Common myeloid progenitor, CD34-positive (primary cell): ENCODE data around the gene CACNA2D2.

Experiments used
- CTCF ChIA-PET: fragments of 350-600 bp; sonication (Branson Sonifier 250); formaldehyde crosslinking; loops from one replicate; lab custom pipeline; 2021; ENCODE audit warnings: antibody characterized with exemption; lab: Charles Lee
- POLR2A ChIA-PET: fragments of 350-600 bp; sonication (Branson Sonifier 250); formaldehyde crosslinking; loops from one replicate; lab custom pipeline; 2021; ENCODE audit warnings: antibody characterized with exemption; lab: Charles Lee
- DNase-seq, 3 donors: peaks; one replicate each; pipeline versions ENCODE4 v3.0.0 to v3.0.0-alpha.2; 2013
- H3K27ac ChIP-seq, 2 experiments: 1 replicate in 1 of 2; 2 replicates in 1 of 2; pipeline ENCODE4 v1.7.0; 2013; ENCODE audit warnings: inconsistent platforms in 2 of 2, low read length in 2 of 2, mild to moderate bottlenecking in 2 of 2, low read depth in 1 of 2, moderate library complexity in 1 of 2; ENCODE audit not compliant: severe bottlenecking in 2 of 2, insufficient read depth in 1 of 2, poor library complexity in 1 of 2
- H3K27me3 ChIP-seq, 5 experiments: replicated peaks in 2 of 5; 1 replicate in 3 of 5; 2 replicates in 2 of 5; pipeline versions ENCODE4 v1.6.1 to v1.7.0; 2013; ENCODE audit warnings: low read length in 4 of 5, mild to moderate bottlenecking in 2 of 5, moderate library complexity in 2 of 5, inconsistent platforms in 1 of 5; ENCODE audit not compliant: insufficient read depth in 5 of 5, control insufficient read depth in 4 of 5
- H3K36me3 ChIP-seq, 4 experiments: 1 replicate in 2 of 4; 2 replicates in 2 of 4; pipeline versions ENCODE4 v1.6.1 to v1.7.0; 2013; ENCODE audit warnings: low read length in 3 of 4, control low read depth in 1 of 4, mild to moderate bottlenecking in 1 of 4; ENCODE audit not compliant: control insufficient read depth in 4 of 4, insufficient read depth in 4 of 4
- H3K4me1 ChIP-seq, 4 experiments: 1 replicate in 3 of 4; 2 replicates in 1 of 4; pipeline versions ENCODE4 v1.6.1 to v1.7.1; 2013; ENCODE audit warnings: low read length in 3 of 4, mild to moderate bottlenecking in 3 of 4, control low read depth in 1 of 4, inconsistent platforms in 1 of 4, moderate library complexity in 1 of 4; ENCODE audit not compliant: control insufficient read depth in 4 of 4, insufficient read depth in 4 of 4; ENCODE audit errors: control extremely low read depth in 1 of 4
- H3K4me3 ChIP-seq, 7 experiments: 1 replicate in 4 of 7; 2 replicates in 3 of 7; pipeline versions ENCODE4 v1.5.1 to v1.7.0; 2013; ENCODE audit warnings: mild to moderate bottlenecking in 7 of 7, low read length in 6 of 7, moderate library complexity in 6 of 7, inconsistent platforms in 2 of 7, low read depth in 2 of 7, control low read depth in 1 of 7; ENCODE audit not compliant: insufficient read depth in 4 of 7, control insufficient read depth in 1 of 7; ENCODE audit errors: extremely low read depth in 1 of 7
- H3K9me3 ChIP-seq, 5 experiments: 1 replicate in 4 of 5; 2 replicates in 1 of 5; pipeline versions ENCODE4 v1.6.1 to v1.7.1; 2013; ENCODE audit warnings: low read length in 4 of 5, mild to moderate bottlenecking in 2 of 5, inconsistent platforms in 1 of 5, low read depth in 1 of 5, moderate library complexity in 1 of 5; ENCODE audit not compliant: control insufficient read depth in 4 of 5, insufficient read depth in 2 of 5; ENCODE audit errors: control extremely low read depth in 1 of 5
- WGBS: methylation state at CpG from one replicate; pipeline ENCODE4 v1.1.5; 2013; ENCODE audit not compliant: insufficient coverage; 5-methylcytosine and 5-hydroxymethylcytosine counted together

The CACNA2D2 gene

DNA sequence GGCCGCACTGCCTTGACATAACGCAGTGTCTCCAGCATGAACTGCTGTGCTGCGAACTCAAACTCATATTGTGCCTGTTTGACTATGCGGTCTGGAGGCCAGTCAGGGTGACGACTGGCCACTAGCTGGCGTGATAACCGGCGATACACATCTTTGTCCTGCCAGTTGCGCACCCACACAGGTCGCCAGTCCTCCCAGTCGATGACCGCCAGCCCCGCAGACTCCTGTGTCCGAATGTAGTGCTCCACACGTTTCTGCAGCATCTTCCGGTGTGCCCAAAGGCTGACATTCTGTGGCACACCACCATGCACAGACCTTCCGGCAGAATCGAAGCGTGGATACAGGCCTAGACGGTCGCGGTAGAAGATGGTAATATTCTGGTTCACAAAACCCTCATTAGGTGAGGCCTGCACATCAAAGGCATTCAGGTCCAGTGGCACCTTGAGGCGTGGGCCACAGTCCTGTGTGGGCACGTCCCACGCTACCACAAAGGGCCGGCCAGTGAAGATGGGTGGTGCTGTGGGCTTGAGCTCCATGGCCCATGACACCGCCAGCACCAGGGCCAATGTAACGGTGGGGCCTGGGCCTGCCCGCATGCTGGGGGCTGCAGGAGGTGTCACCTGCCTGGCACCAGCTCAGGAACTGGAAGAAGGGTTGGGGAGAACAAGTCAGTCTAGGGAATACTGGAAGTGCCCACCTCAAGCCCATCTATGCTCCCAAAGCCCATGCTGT is 183.4 kb downstream of the CACNA2D2 start:
- ChIA-PET POLR2A (interaction anchor here (0.6 kb wide), 1 partner anchor 14 kb away, joined by 3 read pairs; no protein-coding TSS in a partner anchor), CTCF (interaction anchor here (0.7 to 11.6 kb wide), 10 partner anchors 8 to 61 kb away, joined by 3 to 105 read pairs (median 5); partner anchors contain the start of genes HYAL1, HYAL3, NAA80 and NPRL2)
- Histone ChIP-seq H3K4me3 (peak overlapping the region in 6 of 7 experiments; percentile 69 to 88 (median 84)), H3K27me3 (no peaks in the 10 kb centered on the region), H3K4me1 (peaks cover 2 to 67% (median 56%) of the 10 kb centered on the region in 4 experiments), H3K27ac (peak overlapping the region in 1 of 2 experiments; percentile 99), H3K36me3 (peaks cover 0 to 38% (median 13%) of the 10 kb centered on the region in 4 experiments), H3K9me3 (no peaks in the 10 kb centered on the region)
- no peak for DNase-seq
- 96% methylated on average over 29 of the region's 29 CpGs for WGBS

GRCh38 chr3:50319181-50319893 is 184.1 kb downstream of the CACNA2D2 start:
- 97% methylated on average over 14 of the region's 16 CpGs for WGBS
- peaks cover 0 to 37% (median 11%) of the 10 kb centered on the region in 4 experiments for H3K36me3 ChIP-seq
- no peaks in the 10 kb centered on the region for H3K9me3 ChIP-seq
- ChIA-PET CTCF (interaction anchor here (1.1 to 11.6 kb wide), 9 partner anchors 9 to 73 kb away, joined by 3 to 105 read pairs (median 6); partner anchors contain the start of genes HYAL1, HYAL3, NAA80 and TUSC2), POLR2A (no interaction called here)
- peak overlapping the region in 1 of 7 experiments; percentile 6 for H3K4me3 ChIP-seq
- H3K4me1 ChIP-seq = peaks cover 2 to 66% (median 54%) of the 10 kb centered on the region in 4 experiments
- no peak for DNase-seq
- no peak overlapping the region for H3K27ac ChIP-seq
- H3K27me3 ChIP-seq = no peaks in the 10 kb centered on the region

GRCh38 chr3:50318615-50319014 is 184.8 kb downstream of the CACNA2D2 start:
- peaks cover 0 to 37% (median 10%) of the 10 kb centered on the region in 4 experiments for H3K36me3 ChIP-seq
- H3K27me3 ChIP-seq = no peaks in the 10 kb centered on the region
- 60% methylated on average over 5 of the region's 10 CpGs for WGBS
- POLR2A ChIA-PET = no interaction called here
- peak overlapping the region in 2 of 7 experiments; percentile 6 to 14 for H3K4me3 ChIP-seq
- no peak overlapping the region for H3K27ac ChIP-seq
- H3K9me3 ChIP-seq = no peaks in the 10 kb centered on the region
- H3K4me1 ChIP-seq = peaks cover 2 to 63% (median 52%) of the 10 kb centered on the region in 4 experiments
- DNase-seq = peak in 2 of 3 donors; percentile 40 to 49
- CTCF ChIA-PET = interaction anchor here (1.1 to 11.6 kb wide), 8 partner anchors 10 to 124 kb away, joined by 3 to 105 read pairs (median 4); partner anchors contain the start of genes HYAL1, HYAL3, NAA80 and TUSC2

GRCh38 chr3:50318163-50318562 is 185.3 kb downstream of the CACNA2D2 start:
- Histone ChIP-seq H3K27ac (peak overlapping the region in 1 of 2 experiments; percentile 25), H3K27me3 (no peaks in the 10 kb centered on the region), H3K4me3 (peak overlapping the region in 1 of 7 experiments; percentile 14), H3K4me1 (peaks cover 2 to 58% (median 48%) of the 10 kb centered on the region in 4 experiments), H3K9me3 (no peaks in the 10 kb centered on the region), H3K36me3 (peaks cover 0 to 37% (median 10%) of the 10 kb centered on the region in 4 experiments)
- DNase-seq = no peak
- 78% methylated on average over 9 of the region's 11 CpGs for WGBS
- CTCF ChIA-PET = interaction anchor here (1.2 to 11.6 kb wide), 5 partner anchors 10 to 124 kb away, joined by 3 to 105 read pairs (median 6); partner anchors contain the start of genes HYAL1, HYAL3, NAA80 and TUSC2
- POLR2A ChIA-PET = no interaction called here

- CTCF ChIA-PET = interaction anchor here (6.7 to 11.6 kb wide), 2 partner anchors 11 to 19 kb away, joined by 46 to 105 read pairs; partner anchors contain the start of genes HYAL1, HYAL3 and NAA80
- H3K4me1 ChIP-seq = peaks cover 2 to 50% (median 40%) of the 10 kb centered on the region in 4 experiments
- no peaks in the 10 kb centered on the region for H3K9me3 ChIP-seq
- POLR2A ChIA-PET = no interaction called here
- no peak overlapping the region for H3K4me3 ChIP-seq
- 90% methylated on average over 4 of the region's 6 CpGs for WGBS
- DNase-seq = no peak
- no peaks in the 10 kb centered on the region for H3K27me3 ChIP-seq
- peak overlapping the region in 1 of 2 experiments; percentile 25 for H3K27ac ChIP-seq
- peaks cover 0 to 37% (median 10%) of the 10 kb centered on the region in 4 experiments for H3K36me3 ChIP-seq
These were observed 186.1 kb downstream of the CACNA2D2 start for GRCh38 chr3:50317300-50317699.

- POLR2A ChIA-PET = no interaction called here
- Histone ChIP-seq H3K4me1 (peaks cover 2 to 44% (median 34%) of the 10 kb centered on the region in 4 experiments), H3K27ac (no peak overlapping the region), H3K27me3 (no peaks in the 10 kb centered on the region), H3K9me3 (no peaks in the 10 kb centered on the region), H3K4me3 (no peak overlapping the region), H3K36me3 (peaks cover 0 to 37% (median 10%) of the 10 kb centered on the region in 4 experiments)
- DNase-seq = no peak
- 88% methylated on average over 7 of the region's 9 CpGs for WGBS
- CTCF ChIA-PET = interaction anchor here (6.7 to 11.6 kb wide), 2 partner anchors 11 to 18 kb away, joined by 46 to 105 read pairs; partner anchors contain the start of genes HYAL1, HYAL3 and NAA80
These were observed 186.7 kb downstream of the CACNA2D2 start for GRCh38 chr3:50316657-50317242.
